HG03565 (cell line): ENCODE results near the gene HK1.
A peak's percentile ranks its signal among the peaks of the same experiment; 100 is the strongest.
"Not testable (repeated sequence)": the region's sequence is repeated elsewhere in the genome, so short reads cannot be mapped to it uniquely, and the experiment has no call there.

Experiments used
- ATAC-seq: cut with Tn5 transposase; IDR thresholded peaks from one replicate; pipeline ENCODE4 v1.9.1; 2021; ENCODE audit warnings: mild to moderate bottlenecking, moderate library complexity; ENCODE audit not compliant: unreplicated experiment

HK1 gene

GRCh38 chr10:69306421-69306820 is 28.1 kb downstream of the HK1 start:
- no peak for ATAC-seq

- no peak for ATAC-seq
These were observed 29.1 kb downstream of the HK1 start for GRCh38 chr10:69307434-69307833.

- not testable (repeated sequence) for ATAC-seq
These were observed 30.0 kb downstream of the HK1 start for GRCh38 chr10:69308304-69308703.

- ATAC-seq, result no peak
These were observed 33.0 kb downstream of the HK1 start for GRCh38 chr10:69311309-69311708.

- no peak for ATAC-seq
These were observed 34.2 kb downstream of the HK1 start for GRCh38 chr10:69312528-69312927.

GRCh38 chr10:69315100-69315542 is 36.8 kb downstream of the HK1 start:
- ATAC-seq, result no peak

- ATAC-seq, result no peak
These were observed 37.5 kb downstream of the HK1 start for GRCh38 chr10:69315610-69316312.

- ATAC-seq, result no peak
These were observed 38.2 kb downstream of the HK1 start for GRCh38 chr10:69316313-69317059.

- ATAC-seq, result peak; percentile 44
These were observed 38.9 kb downstream of the HK1 start for GRCh38 chr10:69317175-69317604.

GRCh38 chr10:69317626-69318105 is 39.4 kb downstream of the HK1 start:
- peak; percentile 4 for ATAC-seq

- ATAC-seq, result peak; percentile 57
These were observed 40.0 kb downstream of the HK1 start for GRCh38 chr10:69318106-69318866.

- ATAC-seq, result no peak
These were observed 40.8 kb downstream of the HK1 start for GRCh38 chr10:69318867-69319727.

- no peak for ATAC-seq
These were observed 41.6 kb downstream of the HK1 start for GRCh38 chr10:69319841-69320316.

GRCh38 chr10:69320521-69320920 is 42.2 kb downstream of the HK1 start:
- ATAC-seq, result no peak

- no peak for ATAC-seq
These were observed 42.9 kb downstream of the HK1 start for GRCh38 chr10:69321039-69321715.

- no peak for ATAC-seq
These were observed 43.6 kb downstream of the HK1 start for GRCh38 chr10:69321865-69322264.

- ATAC-seq, result not testable (repeated sequence)
These were observed 44.0 kb downstream of the HK1 start for GRCh38 chr10:69322346-69322745.

GRCh38 chr10:69323622-69324021 is 45.3 kb downstream of the HK1 start:
- ATAC-seq, result no peak

- no peak for ATAC-seq
These were observed 46.3 kb downstream of the HK1 start for GRCh38 chr10:69324583-69324982.
